Calu3 (cell line): ENCODE data around the gene CHRNB2. TPM values are rescaled to one million over a fixed set of nuclear protein-coding genes. Genes with fewer than 3 reads are reported as not detected.

Source experiments
- BruUV-seq: library from RNA; stranded (reverse); fragments of 400-500 nt; replicated peaks from 2 replicates; lab custom pipeline; 2021; lab: Mats Ljungman, UMichigan
- CTCF ChIA-PET: fragments of 300-600 bp; sonication (Branson Sonifier 250); formaldehyde crosslinking; loops from one replicate; lab custom pipeline; 2022; ENCODE audit warnings: antibody characterized with exemption; lab: Charles Lee
- DNase-seq: peaks from one replicate; pipeline ENCODE4 v3.0.0; 2022
- H3K27ac Mint-ChIP-seq: one replicate; pipeline ENCODE4 v1.8.0; 2022; ENCODE audit warnings: mixed read lengths; ENCODE audit not compliant: unreplicated experiment
- H3K27me3 Mint-ChIP-seq: one replicate; pipeline ENCODE4 v1.8.0; 2022; ENCODE audit warnings: mixed read lengths; ENCODE audit not compliant: unreplicated experiment
- H3K36me3 Mint-ChIP-seq: one replicate; pipeline ENCODE4 v1.8.0; 2022; ENCODE audit warnings: mild to moderate bottlenecking, moderate library complexity, mixed read lengths; ENCODE audit not compliant: insufficient read depth, unreplicated experiment
- H3K4me1 Mint-ChIP-seq: one replicate; pipeline ENCODE4 v1.8.0; 2022; ENCODE audit warnings: mild to moderate bottlenecking, low read depth, mixed read lengths; ENCODE audit not compliant: unreplicated experiment
- H3K4me3 Mint-ChIP-seq: one replicate; pipeline ENCODE4 v1.8.0; 2022; ENCODE audit warnings: mild to moderate bottlenecking, low read depth, moderate library complexity, mixed read lengths; ENCODE audit not compliant: unreplicated experiment
- H3K9me3 Mint-ChIP-seq: one replicate; pipeline ENCODE4 v1.8.0; 2022; ENCODE audit warnings: low read depth, mixed read lengths; ENCODE audit not compliant: unreplicated experiment
- CTCF ChIP-seq: fragments of 200-600 bp; IDR thresholded peaks from one replicate; pipeline ENCODE4 v1.8.0; 2022; ENCODE audit warnings: antibody characterized with exemption; ENCODE audit not compliant: unreplicated experiment
- intact Hi-C: fragments of 100-400 bp; cut with micrococcal nuclease; formaldehyde crosslinking; loops from one replicate; pipeline ENCODE4 v1.10.0; 2022; ENCODE audit not compliant: unreplicated experiment
- total RNA-seq: library from RNA; stranded (reverse); gene quantifications from 2 replicates; pipeline ENCODE4 v1.2.3, GENCODE V29; 2022

The CHRNB2 gene
- total RNA-seq, 1 experiment from 2014 or later: 0.07 TPM

DNA sequence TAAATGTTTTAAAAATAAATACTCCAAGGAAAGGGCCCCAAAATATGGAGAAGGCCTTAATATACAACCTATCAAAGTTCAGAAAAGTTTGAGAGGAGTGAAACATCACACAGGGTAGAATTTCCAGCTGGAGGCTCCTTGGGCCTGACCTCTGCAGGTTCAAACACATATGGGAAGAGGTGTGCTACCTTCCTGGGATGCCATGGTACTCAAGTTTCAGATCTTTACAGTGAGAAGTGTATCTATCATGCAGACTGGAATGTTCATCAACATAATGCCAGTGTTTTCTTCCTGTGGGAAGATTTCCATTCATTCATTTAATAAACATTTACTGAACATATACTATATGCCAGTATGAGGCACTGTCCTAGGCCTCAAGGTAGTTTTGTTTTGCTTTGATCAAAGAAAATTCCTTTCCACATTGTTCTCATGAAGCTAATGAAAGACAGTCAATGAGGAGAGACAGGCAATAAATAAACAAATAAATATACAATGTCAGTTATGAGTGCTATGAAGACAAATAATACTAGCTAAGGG, 55.0 kb downstream of the CHRNB2 start:
- no peaks in the 10 kb centered on the region for H3K27me3 Mint-ChIP-seq
- no peak for TF ChIP-seq CTCF
- intact Hi-C loops: no loop called here
- H3K27ac Mint-ChIP-seq: no peak overlapping the region
- peaks cover 18% of the 10 kb centered on the region for H3K36me3 Mint-ChIP-seq
- H3K4me1 Mint-ChIP-seq: peaks cover 22% of the 10 kb centered on the region
- CTCF ChIA-PET: no interaction called here
- no TSS peak for BruUV-seq
- H3K4me3 Mint-ChIP-seq: no peak overlapping the region
- no peak for DNase-seq
- no peaks in the 10 kb centered on the region for H3K9me3 Mint-ChIP-seq

- no peak overlapping the region for H3K4me3 Mint-ChIP-seq
- intact Hi-C loops: no loop called here
- H3K27me3 Mint-ChIP-seq: no peaks in the 10 kb centered on the region
- no peak for DNase-seq
- H3K36me3 Mint-ChIP-seq: peaks cover 25% of the 10 kb centered on the region
- H3K4me1 Mint-ChIP-seq: peaks cover 22% of the 10 kb centered on the region
- CTCF ChIA-PET: no interaction called here
- TF ChIP-seq CTCF: no peak
- H3K9me3 Mint-ChIP-seq: no peaks in the 10 kb centered on the region
- no TSS peak for BruUV-seq
- no peak overlapping the region for H3K27ac Mint-ChIP-seq
These were observed 55.8 kb downstream of the CHRNB2 start for GRCh38 chr1:154623358-154623757.

- Mint-ChIP-seq H3K9me3 (peaks cover 4% of the 10 kb centered on the region), H3K4me3 (no peak overlapping the region), H3K4me1 (peaks cover 22% of the 10 kb centered on the region), H3K27me3 (no peaks in the 10 kb centered on the region), H3K36me3 (peaks cover 31% of the 10 kb centered on the region), H3K27ac (no peak overlapping the region)
- TSS peak; percentile 12 for BruUV-seq
- intact Hi-C loops: no loop called here
- TF ChIP-seq CTCF: no peak
- CTCF ChIA-PET: no interaction called here
- DNase-seq: no peak
These were observed 57.4 kb downstream of the CHRNB2 start for GRCh38 chr1:154624746-154625643.

- intact Hi-C loops: no loop called here
- Mint-ChIP-seq H3K27me3 (peaks cover 2% of the 10 kb centered on the region), H3K4me3 (peak overlapping the region; percentile 85), H3K27ac (peak overlapping the region; percentile 97), H3K9me3 (peaks cover 5% of the 10 kb centered on the region), H3K4me1 (peaks cover 22% of the 10 kb centered on the region), H3K36me3 (peaks cover 31% of the 10 kb centered on the region)
- TF ChIP-seq CTCF: no peak
- CTCF ChIA-PET: no interaction called here
- DNase-seq: no peak
- BruUV-seq: TSS peak; percentile 36
These were observed 59.1 kb downstream of the CHRNB2 start for GRCh38 chr1:154626456-154627256.
